Astrocyte of the cerebellum (primary cell): ENCODE data around the gene MORC2.

Experiments
- DNase-seq: peaks from one replicate; pipeline ENCODE4 v3.0.0-alpha.2; 2011; ENCODE audit warnings: low read depth
- H3K4me3 ChIP-seq: 2 replicates; pipeline ENCODE4 v1.5.1; 2011; ENCODE audit warnings: mild to moderate bottlenecking, low read depth, low read length, moderate library complexity
- in situ Hi-C: cut with HindIII; loops from 2 replicates; pipeline ENCODE4 v1.10.0; 2017; ENCODE audit warnings: low sequenced_read_pairs
- TF ChIP-seq, protein P1 (sequence below): IDR thresholded peaks from 2 replicates; pipeline ENCODE4 v1.5.1; 2012; ENCODE audit warnings: low read length, low read depth, moderate library complexity, mild to moderate bottlenecking; ENCODE audit errors: missing control alignments

MORC2 gene

DNA sequence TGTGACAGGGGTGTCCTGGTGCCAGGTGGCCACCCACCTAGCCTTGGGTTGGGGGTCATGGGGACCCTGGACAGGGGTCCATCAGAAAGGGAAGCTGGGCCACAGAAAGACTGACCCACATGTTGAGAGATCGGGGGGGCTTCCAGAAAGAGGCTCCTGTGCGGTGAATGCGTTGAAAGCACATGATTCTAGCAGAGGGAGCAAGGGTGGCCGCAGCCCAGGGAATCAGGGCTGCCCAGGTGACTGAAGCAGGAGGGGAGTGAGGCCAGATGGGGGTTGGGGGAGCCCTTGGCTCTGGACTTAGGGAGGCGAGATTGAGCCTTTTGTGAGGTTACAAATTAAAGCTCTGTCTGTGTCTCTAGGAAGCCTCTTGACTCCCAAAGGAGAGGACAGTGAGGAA, 80.7 kb downstream of the MORC2 start:
- TF ChIP-seq, protein P1, sequence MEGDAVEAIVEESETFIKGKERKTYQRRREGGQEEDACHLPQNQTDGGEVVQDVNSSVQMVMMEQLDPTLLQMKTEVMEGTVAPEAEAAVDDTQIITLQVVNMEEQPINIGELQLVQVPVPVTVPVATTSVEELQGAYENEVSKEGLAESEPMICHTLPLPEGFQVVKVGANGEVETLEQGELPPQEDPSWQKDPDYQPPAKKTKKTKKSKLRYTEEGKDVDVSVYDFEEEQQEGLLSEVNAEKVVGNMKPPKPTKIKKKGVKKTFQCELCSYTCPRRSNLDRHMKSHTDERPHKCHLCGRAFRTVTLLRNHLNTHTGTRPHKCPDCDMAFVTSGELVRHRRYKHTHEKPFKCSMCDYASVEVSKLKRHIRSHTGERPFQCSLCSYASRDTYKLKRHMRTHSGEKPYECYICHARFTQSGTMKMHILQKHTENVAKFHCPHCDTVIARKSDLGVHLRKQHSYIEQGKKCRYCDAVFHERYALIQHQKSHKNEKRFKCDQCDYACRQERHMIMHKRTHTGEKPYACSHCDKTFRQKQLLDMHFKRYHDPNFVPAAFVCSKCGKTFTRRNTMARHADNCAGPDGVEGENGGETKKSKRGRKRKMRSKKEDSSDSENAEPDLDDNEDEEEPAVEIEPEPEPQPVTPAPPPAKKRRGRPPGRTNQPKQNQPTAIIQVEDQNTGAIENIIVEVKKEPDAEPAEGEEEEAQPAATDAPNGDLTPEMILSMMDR = no peak
- no peak overlapping the region for H3K4me3 ChIP-seq
- DNase-seq = no peak
- in situ Hi-C loops = no loop called here

DNA sequence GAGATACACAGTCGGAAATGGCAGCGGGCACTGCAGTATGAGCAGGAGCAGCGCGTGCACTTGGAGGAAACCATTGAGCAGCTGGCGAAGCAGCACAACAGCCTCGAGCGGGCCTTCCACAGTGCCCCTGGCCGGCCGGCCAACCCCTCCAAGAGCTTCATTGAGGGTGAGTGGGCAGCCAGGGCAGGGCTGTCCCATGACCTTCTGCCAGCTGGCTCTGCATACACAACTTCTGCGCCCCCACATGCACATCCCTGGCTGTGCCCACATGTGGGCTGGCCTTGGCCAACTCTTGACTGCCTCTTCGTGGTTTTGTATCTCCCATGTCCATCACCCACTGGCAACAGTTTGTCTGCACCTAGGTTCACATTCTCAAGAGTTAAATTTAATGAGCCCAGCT, 81.1 kb downstream of the MORC2 start:
- DNase-seq = no peak
- TF ChIP-seq, protein P1 = no peak
- no peak overlapping the region for H3K4me3 ChIP-seq
- in situ Hi-C loops = no loop called here

DNA sequence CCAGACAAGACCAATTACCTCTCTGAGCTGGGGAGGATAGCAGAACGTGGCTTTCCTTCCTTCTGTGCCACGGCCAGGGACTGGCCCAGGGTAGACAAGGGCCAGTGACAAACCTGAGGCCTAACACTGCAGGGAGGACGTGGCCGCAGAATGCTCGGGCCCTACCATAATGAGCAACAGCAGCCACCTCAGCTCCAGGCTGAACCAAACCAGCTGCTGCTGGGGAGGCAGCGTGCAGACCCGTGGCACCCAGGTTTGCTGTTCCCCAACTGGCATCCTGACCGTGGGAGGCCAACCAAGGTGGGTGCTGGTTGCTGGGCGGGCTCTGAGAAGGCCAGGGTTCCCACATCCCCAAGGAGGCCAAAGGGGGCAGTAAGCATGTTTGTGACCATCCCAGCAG, 83.0 kb downstream of the MORC2 start:
- in situ Hi-C loops = no loop called here

DNA sequence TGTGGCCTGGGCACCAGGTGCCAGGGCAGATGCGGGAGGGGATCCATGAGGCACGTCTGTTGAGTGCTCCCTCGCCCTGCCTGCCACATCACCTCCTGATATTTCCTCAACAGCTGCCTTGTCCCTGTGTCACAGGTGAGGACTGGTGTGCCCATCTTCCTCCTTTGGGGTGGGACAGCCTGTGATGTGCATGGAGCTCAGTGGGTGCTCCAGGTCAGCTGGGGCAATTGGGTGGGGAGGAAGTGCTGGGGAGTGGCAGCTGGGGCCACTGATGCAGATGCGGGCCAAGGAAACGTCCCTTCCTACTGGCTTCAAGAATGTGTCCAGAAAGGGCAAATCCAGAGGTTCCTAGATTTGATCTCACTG, 83.6 kb downstream of the MORC2 start:
- in situ Hi-C loops = no loop called here
- DNase-seq = no peak
- TF ChIP-seq, protein P1 = no peak
- no peak overlapping the region for H3K4me3 ChIP-seq

More for the DNA sequence above, 83.0 kb downstream of the MORC2 start:
- H3K4me3 ChIP-seq = no peak overlapping the region
- TF ChIP-seq, protein P1 = no peak
- no peak for DNase-seq

DNA sequence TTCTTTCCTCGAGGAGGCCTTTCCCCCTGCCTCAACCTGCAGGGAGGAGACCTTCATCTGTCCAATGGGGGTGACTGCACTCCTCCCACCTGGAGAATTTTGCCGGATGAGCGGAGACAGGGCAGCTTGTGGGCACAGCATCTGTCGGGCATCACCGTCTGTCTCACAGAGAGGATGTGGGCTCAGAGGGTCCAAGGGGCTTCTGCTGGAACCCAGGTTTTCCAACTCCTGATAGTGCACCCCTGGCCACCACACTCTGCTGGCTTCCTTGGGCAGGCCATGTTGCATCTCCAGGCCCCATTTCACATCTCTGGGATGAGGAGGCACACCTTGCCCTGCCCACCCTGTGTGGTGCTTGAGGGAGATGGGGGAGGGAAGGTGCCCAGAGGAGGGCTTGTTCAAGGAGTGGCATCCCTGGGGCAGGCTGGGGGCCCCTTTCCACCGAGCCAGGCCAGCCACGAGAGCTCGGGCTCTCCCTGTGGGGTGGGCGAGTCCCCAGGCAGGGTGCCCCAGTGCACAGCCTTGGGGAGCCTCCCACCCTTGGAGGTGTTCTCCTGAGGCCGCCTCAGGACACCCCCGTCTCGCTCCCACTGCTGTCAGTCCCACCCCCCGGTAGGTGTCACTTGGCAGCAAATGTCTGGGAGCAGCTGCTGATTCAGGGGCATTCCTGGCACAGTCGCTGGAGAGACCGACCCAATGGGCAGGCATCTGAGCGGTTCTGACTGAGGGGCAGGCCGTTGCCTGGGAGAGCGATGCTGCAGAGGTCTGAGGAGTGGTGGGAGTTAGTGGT, 84.2 kb downstream of the MORC2 start:
- in situ Hi-C loops = no loop called here
- H3K4me3 ChIP-seq = no peak overlapping the region
- no peak for DNase-seq
- TF ChIP-seq, protein P1 = no peak

DNA sequence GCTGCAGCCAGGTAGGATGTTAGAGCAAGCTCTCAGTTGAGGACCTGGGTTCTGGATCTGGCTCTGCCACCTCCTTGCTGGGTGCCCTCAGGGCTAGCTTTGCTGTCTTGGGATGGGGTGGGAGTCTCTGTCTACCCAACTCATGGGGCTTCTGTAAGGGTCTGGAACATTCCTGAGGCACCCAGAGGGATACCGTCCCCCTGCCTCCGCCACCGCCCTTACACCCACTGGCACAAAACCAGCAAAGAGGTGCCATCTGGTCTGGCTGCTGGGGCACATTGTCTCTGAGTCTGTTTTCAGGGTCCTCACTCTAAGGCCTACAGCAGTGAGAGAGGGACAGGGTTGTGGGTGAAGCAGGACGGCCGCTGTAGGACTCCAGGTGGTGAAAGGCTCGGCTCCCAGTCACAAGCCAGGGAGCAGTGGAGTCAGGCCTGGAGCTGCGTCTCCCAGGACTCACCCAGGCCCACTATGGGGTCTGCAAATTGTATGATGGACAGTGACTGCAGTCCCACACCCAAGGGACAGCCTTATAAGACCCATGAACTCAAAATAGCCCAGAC, 84.9 kb downstream of the MORC2 start:
- DNase-seq = no peak
- TF ChIP-seq, protein P1 = no peak
- in situ Hi-C loops = no loop called here
- H3K4me3 ChIP-seq = no peak overlapping the region
